ENCODE measurements around the gene LRRC8C. TPM values are rescaled to one million over a fixed set of nuclear protein-coding genes. Genes with fewer than 3 reads are reported as not detected.
"Not testable (repeated sequence)": the region's sequence is repeated elsewhere in the genome, so short reads cannot be mapped to it uniquely, and the experiment has no call there.

LRRC8C gene
- total RNA-seq, 1 donor from 2014 or later, result 22.9 TPM

DNA sequence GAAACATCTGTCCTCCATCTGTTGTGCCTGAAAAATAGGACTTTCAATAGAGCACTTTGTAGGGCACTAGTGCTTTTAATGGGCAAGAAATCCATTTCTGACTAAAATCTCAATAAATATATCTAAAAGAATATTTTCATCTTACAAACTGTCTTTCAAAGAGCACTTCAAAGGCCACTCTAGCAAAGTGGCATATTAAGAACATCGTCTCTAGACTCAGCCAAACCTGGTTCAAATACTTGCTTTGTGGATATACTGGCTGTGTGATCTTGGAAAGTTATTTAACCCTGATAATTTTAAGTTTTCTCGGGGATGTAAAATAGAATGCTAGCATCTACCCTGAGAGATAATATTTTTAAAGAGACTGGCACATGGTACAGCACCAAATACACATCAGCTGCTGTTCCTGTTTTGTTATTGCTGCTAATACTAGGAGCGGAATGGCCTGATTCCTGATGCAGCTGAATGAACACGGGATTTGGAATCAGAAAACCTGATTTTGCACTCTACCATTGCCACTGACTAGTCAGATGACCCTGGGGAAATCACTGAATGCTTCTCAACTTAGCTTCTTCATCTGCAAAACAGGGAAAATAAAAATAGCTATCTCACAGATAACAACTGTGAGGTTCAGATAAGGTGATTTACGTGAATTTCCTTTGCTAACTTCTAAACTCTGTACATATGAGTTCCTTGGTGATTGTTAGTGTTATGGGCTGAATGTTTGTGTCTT, 25.2 kb upstream of the LRRC8C start:
- DNase-seq (ENCODE audit: low spot score), result no peak

DNA sequence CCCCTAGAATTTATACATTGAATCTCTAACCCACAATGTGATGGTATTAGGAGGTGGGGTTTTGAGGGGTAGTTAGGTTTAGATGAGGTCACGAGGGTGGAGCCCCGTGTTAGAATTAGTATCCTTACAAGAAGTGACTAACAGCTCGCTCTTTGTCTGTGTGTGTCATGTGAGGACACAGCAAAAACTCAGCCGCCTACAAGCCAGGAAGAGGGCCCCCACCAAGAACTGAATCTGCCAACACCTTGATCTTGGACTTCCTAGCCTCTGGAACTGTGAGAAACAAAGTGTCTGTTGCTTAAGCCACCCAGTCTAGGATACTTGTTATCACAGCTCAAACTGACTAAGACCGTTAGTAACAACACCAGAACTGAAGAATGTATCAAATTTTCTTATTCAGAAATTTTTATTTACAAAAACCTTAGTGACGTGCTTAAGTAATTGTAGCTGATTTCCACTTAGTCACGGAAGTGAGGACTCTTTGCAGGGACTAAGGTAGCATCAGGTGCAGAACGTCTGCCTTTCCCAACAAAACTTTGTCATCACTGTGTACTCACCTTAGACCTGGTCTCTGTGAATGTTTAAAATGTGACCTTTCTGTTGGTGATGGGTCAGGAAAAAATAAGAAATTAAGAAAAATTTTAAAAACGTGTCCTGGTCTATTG, 24.5 kb upstream of the LRRC8C start:
- no peak for DNase-seq (ENCODE audit: low spot score)

DNA sequence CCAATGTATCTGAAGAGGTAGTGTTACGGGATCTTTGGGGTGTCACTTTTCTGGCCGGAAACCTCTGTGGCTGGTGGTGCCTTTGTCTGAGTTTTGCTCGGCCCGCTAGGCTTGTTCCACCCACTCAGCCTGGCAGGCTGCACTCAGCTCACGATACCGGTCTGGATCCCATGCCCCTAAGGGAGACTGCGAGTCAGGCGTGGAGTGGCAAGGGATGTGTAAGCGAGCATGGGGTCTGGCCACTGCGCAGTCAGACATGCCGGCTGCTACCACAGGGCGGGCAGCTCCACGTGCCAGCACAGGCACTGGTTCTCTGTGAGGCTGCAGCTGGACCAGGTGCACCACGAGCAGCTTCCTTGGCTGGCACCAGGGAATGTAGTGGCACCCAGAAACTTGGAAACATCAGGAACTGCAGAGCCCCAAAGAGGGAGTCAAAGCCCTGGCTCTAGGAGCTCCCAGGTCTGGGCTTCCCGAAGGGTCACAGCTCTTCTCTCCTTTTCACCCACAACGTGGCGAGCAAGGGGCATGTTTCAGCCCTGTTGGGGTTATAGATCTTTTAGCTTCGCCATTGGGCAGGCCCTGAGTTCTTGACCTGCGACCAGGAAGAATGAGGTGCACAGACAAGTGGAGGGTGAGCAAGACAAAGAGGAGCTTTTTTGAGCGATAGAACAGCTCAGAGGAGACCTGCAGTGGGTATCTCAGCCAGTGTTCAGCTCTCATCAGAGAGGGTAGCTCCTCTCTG, 23.8 kb upstream of the LRRC8C start:
- DNase-seq (ENCODE audit: low spot score), result no peak

DNA sequence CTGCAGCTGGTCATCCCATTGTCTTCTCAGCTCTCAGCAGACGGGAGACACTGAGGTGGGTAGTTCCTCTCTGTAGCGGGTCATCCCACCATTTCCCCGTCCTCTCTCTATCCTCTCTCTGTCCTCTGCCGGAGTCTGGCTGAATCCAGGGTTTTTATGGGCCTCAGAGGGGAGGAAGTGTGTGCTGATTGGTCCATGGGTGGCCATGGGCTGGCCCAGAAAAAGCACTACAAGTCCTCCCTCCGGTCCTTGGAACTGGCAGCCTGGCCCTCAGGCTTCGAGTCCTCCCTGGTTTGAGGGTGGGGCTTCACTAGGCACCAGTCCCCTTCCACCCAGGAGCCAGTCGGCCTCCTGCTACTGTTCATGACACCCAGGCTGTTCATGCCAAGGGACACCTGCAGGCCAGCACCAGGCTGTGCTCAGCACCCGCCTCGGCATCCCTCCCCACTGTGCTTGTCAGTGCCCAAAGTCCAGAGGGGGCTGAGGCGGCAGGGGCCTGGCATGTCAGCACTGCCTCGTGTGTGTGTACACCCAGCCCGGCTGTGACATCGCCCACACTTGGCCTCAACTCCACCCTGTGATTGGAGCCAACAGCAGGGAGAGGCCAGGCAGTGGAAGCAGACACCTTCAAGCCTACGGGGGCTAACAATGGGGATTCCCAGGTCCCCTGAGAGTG, 23.0 kb upstream of the LRRC8C start:
- no peak for DNase-seq (ENCODE audit: low spot score)

DNA sequence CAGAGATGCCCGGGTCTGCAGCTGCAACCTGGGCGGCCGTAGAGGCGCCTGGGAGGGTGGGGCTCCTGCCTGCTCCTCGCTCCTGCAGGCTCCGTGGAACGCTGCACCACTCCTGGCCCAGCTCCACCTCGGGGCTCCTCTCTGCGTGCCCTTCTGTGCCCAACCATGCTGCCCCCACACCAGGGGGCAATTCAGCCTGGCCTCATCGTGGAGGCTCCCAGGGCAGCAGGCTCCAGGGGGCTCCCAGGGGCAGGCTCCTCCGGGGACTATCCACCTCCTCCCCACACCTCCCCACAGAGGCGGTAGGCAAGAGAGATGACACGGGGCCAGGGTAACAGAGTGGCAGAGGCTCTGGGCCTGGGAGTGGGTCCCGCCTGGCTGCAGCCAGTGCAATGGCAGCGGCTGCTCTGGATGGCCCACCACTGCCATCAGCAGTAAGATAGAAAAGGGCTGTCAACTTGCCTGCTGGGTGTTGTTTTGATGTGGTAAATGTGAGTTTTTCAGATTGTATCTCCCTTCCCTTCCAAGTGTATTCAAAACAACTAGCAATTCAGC, 22.4 kb upstream of the LRRC8C start:
- no peak for DNase-seq (ENCODE audit: low spot score)

DNA sequence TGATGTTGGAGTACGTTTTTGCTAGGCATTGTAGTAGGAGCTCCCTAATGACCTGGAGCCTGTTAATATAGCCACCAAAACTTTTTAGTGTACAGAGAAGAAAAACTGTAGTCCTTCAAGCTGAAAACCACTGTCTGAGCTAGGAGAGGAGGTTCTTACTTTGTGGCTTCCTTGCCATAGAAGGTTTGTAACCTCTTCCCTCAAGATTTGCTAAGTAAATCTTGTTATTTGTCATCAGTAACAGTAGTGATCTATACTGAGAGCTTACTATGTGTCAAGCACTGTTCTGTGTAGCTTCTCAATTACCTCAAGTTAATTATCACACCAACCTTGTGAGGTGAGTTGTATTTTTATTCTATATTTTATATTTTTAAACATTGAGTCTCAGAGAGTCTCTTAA, 21.2 kb upstream of the LRRC8C start:
- no peak for DNase-seq (ENCODE audit: low spot score)

DNA sequence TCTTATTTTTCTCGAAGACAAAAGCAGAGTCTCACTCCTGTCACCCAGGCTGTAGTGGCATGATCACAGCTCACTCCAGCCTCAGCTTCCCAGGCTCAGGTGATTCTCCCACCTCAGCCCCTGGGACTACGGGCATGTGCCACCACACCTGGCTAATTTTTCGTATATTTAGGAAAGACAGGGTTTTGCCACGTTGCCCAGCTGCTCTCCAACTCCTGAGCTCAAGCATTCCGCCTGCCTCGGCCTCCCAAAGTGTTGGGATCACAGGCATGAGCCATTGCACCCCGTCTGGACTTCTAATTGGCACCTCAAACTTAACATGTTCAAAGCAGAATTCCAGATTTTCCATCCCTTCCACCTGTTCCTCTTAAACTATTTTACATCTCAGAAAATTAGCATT, 19.0 kb upstream of the LRRC8C start:
- DNase-seq (ENCODE audit: low spot score), result no peak

DNA sequence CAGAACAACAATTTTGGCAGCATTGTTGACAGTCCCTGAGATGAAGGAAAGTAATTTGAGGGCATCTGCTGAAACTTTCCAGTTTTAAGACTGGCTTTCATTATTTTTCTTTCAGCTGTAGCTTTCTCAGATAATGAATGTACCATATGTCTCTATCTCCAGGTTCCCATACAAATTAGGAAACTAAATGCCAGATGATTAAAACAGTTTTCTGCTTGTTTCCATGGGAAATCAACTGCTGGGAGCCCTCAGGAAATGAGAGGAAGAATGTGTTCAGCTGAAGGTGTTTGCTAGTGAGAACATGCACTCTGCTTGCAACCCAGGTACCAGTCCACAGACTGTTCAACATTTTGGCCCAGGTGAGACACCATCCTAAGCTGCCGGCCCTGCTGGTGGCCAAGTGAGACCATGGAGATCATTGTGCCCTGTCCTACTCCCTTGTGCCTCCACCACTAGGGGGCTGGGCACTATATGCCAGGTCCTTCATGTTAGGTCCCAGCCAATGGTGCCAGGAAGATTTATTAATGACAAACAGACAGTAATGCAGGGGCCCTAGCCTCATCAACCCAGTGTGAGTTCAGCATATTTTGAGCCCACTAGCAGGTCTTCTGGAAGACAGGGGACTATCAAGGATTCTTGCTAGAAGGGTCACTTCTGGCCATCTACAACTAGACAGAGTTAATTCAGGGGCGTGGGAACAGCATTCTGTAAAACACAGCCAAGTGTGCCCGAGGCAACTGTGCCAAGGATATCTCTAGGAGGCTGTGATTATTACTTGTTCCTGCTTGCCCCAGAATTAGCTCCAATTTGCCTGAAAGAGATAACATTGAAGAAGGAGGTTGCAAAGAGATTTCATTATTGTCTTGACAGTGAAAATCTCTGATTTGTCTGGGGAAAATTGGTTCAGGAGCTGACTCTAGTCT, 17.0 kb upstream of the LRRC8C start:
- DNase-seq (ENCODE audit: low spot score), result no peak

DNA sequence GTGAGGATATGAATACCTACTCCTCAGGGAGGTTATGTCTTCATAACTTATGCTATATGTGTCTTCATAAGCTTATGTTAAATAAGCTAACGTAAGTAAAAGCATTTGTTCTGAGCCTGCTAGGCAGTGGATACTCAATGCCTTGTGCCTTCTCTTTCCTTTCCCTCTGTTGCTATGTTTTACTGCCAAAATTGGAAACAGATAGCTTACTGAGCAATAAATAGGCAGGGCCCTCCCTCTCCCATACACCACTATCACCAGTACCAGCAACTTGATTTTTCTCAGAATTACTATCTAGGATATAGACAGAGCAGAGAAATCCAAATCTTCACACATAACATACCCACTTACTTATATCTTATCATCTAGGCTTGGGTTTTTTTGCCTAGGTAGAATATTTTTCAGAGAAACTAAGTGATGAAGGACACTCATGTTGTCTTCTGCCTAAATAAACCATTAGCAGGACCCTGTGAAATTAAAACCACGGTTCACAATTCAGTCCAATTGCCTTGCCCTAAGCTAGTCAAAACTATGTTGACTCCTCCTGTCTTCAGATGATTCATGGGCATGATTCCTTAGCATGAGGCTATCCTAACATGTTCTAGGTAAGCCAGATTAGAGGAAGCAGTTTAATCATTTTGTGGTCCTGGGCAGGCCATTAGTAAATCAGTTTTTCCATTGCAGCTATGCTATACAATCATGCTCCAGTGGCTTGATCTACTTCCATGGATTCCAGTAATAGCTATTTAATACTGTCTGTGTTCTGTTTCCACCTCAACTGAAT, 15.9 kb upstream of the LRRC8C start:
- DNase-seq (ENCODE audit: low spot score), result no peak

DNA sequence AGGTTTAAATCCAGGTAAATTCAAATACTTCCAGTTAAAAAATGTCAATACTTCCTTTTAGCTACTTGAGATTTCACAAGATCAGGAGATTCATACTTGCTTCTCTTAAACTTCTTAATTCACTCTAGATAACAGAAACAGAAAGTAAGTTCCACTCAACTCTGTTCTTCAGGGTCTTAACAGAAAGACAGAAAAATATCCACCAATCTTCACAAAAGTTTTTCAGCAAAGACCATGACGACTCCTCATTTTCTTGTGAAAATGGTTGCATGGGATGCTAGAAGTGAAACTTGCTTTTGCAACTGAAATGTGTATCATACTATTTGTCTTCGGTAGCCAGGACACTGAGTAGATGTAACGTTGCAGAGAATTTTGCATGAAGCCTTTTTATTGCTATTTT, 12.3 kb upstream of the LRRC8C start:
- no peak for DNase-seq (ENCODE audit: low spot score)

DNA sequence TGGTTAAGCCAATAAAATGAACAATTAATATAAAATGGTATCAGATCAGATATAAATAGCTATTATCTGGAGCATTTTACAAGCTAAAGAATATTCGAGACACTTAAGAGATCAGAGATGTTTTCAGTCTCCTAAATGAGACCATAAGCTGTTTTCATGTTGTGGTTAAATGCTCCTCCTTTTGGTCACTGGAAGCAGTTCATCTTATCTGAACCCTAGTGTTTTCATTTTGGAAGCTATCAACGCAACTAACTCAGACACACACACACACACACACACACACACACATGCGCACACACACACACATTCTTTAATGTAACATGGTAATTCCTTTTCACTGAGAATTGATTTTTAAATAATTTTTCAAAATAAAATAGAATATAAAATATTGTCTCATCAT, 10.0 kb upstream of the LRRC8C start:
- no peak for DNase-seq (ENCODE audit: low spot score)

DNA sequence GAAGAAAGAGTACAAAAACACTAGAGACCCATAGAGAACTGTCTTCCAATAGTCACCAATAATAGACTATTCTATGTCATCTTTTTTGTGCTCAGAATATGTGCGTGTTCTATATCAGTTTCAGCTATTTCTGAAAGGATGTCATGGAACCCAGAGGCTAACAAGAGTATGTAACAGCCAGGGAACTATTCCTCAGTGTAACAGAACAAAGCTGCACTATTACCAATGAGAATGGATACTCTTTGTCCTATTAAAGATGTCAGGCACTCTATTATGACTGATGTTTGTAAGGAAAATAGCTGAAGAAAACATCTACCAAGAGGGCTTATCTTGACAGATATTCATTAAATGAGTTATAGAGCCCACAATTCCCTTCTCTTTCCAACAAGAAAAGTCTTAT, 8.6 kb upstream of the LRRC8C start:
- no peak for DNase-seq (ENCODE audit: low spot score)

DNA sequence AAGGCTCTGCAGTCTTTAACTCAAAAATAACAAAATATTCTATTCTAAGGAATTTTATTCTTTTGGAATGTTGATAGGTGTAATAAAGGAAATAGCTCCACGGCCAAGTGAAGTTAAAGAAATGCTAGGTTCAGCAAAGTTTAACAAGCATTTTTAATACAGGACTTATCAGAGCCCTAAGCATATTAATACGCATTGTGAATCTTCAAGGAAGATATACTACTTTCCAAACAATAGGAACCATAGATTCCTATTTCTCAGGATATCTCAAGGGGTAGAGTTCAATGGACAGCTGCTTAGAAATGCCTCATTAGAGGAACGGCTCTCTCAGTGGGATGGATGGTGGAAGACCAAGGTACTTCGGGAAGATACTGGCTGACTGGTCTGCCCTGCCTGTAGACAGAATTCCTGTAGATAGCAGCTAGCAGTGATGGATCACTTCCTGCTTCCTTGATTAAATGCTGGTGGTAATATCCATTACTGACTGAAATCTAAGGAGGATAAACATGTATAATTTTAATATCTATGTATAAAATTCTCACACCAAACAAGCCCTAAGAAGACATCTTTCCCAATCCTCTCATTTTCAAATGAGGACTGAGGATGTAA, 8.1 kb upstream of the LRRC8C start:
- DNase-seq (ENCODE audit: low spot score), result no peak

DNA sequence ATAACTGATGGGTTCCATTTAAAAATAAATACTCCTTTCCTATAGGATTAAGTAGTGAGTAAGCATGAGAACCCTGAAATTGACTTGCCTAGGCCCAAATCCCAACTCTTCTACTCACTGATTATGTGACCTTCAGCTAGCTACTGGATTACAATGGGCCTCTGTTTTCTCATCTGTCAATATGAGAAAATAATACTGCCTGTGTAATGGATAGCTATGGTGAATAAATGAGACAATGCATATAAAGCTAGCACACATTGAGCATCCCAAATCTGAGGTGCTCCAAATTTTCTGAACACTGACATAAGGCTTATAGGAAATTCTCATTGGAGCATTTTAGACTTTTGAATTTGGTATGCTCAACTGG, 5.3 kb upstream of the LRRC8C start:
- no peak for DNase-seq (ENCODE audit: low spot score)

DNA sequence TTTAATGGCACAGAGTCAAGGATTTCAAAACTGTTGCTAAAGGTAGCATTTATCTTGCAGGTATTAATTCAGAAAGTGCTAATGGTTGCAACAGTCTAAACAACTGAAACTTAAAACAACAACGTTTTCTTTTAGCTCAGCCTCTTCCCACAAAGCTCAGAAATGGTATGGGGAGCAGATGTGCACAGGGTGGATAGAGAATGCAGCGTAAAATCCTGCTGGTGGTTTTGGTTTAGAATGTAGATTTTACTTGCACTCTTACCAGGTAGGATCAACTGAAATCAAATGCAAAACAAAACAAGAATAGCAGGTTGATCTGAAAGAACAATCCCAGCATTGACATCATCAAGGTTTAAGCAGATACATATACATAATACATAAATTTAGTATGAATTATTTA, 3.8 kb upstream of the LRRC8C start:
- DNase-seq (ENCODE audit: low spot score), result no peak

DNA sequence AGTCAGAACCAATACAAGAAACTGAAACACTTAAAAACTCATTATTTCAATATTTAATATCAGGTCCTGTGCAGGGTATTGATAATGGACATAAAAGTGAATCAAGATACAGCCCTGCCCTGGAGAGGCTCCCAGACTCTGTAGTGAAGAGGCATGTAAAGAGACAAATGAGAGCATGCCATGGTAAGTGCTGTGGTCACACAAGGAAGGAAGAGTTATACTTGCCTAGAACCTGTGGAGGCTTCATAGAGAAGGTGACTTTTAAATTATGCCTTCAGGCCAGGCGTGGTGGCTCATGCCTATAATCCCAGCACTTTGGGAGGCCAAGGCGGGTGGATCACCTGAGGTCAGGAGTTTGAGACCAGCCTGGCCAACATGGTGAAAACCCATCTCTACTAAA, 3.3 kb upstream of the LRRC8C start:
- not testable (repeated sequence) for DNase-seq (ENCODE audit: low spot score)

DNA sequence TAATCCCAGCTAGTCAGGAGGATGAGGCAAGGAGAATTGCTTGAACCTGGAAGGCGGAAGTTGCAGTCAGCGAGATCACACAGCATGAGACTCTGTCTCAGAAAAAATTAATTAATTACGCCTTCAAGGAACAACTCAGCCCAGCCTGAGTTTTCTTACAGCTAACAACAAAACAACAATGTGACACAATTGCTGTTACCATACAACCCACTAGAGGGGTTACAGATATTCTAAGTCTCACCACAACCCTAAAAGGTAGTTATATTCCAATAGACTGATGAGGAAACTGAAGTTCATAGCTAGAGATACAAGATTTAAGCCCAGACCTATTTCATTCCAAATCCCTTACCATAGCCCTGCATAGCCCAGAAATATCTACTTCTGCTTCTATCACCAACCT, 2.9 kb upstream of the LRRC8C start:
- DNase-seq (ENCODE audit: low spot score), result no peak

DNA sequence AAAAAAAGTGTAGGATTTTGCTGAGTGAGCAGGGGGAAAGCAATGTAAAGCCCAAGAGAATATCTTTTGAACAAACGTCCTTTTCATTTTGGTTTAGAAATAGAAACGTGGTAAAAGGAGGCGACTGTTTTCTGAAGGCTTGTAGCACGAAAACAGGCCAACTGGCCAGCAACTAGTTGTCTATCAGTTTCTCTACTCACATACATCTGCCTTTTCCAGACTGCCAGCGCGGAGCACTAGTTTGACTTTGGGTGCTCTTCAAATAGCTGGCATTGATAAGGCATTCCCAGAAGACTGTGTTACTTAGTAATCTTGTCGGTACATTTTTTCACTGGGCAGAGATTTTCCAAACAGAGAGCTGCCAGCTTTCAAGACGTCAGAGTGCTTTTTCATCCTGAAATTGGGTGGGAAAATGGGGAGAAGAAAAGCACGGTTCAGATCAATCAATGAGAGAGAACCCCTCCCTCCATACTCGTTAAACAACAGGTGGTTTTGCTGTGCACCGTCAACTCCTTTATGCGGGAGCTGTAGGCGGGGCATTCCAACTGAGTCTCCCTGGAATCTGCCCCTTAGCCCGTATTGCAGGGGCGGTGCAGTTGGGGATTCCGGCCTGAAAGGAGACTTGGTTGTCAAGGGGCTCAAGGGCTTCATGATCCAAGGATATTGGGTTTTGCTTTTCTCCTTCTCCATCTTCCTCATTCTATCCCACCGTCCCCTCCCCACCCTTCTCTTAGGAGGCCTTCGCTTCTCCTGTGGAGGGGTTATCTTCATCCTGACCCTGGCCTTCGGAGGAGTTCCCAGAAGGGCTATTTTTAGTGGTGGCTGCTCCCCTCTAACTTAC, 884 bp upstream of the LRRC8C start:
- no peak for DNase-seq (ENCODE audit: low spot score)

Data from mesenteric fat pad (tissue), 1 donor.